AG04449 (cell line): ENCODE results near the gene FOXP1.

ENCODE experiments used
- CTCF ChIA-PET: fragments of 350-600 bp; formaldehyde crosslinking; extraction: SDS; loops from one replicate; lab custom pipeline; 2021; ENCODE audit warnings: antibody characterized with exemption; lab: Yijun Ruan, JAX
- POLR2A ChIA-PET: fragments of 400-600, 350-600 bp; formaldehyde crosslinking; extraction: SDS; loops from one replicate; lab custom pipeline; 2020; ENCODE audit warnings: antibody characterized with exemption, inconsistent platforms; lab: Yijun Ruan, JAX
- DNase-seq: peaks from one replicate; pipeline ENCODE4 v3.0.0-alpha.2; 2010; ENCODE audit warnings: low read depth, low spot score
- H3K4me3 ChIP-seq: 2 replicates; pipeline ENCODE4 v1.5.1; 2011; ENCODE audit warnings: low read depth, mild to moderate bottlenecking, control low read depth, low read length
- CTCF ChIP-seq: IDR thresholded peaks from one replicate; pipeline ENCODE4 v1.5.1; 2011; ENCODE audit warnings: mild to moderate bottlenecking, moderate library complexity, low read length, control low read depth, inconsistent platforms; ENCODE audit not compliant: insufficient read depth; ENCODE audit errors: missing control alignments

FOXP1 gene

GRCh38 chr3:71453319-71453718 is 130.2 kb downstream of the FOXP1 start:
- no peak overlapping the region for H3K4me3 ChIP-seq
- CTCF ChIA-PET, result interaction anchor here (1.0 to 1.8 kb wide), 4 partner anchors 8 to 133 kb away, joined by 3 to 6 read pairs (median 4); no protein-coding TSS in a partner anchor
- POLR2A ChIA-PET, result no interaction called here
- TF ChIP-seq CTCF, result no peak
- DNase-seq, result no peak

GRCh38 chr3:71451812-71452211 is 131.7 kb downstream of the FOXP1 start:
- no peak overlapping the region for H3K4me3 ChIP-seq
- CTCF ChIA-PET, result interaction anchor here (0.9 to 1.8 kb wide), 3 partner anchors 9 to 134 kb away, joined by 3 to 4 read pairs (median 3); no protein-coding TSS in a partner anchor
- POLR2A ChIA-PET, result no interaction called here
- no peak for DNase-seq
- no peak for TF ChIP-seq CTCF

DNA sequence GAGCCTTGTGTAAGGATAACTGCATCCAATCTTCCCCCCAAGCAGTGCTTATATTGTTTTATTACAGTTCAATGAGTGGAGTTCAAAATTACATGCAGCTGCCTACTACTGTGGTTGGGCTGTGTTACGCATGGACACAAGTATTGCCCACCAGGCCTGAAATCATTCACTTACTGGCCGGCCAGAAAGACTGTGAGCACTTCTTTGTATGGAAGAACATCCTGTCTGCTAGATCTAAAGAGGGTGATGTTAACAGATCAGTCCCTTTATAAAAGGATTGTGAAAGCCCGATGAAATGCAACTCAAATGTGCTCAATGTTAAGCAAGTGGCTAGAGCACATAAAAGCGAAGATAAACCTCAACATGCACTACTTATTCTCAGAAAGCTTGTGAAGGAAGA is 132.5 kb downstream of the FOXP1 start:
- no peak overlapping the region for H3K4me3 ChIP-seq
- ChIA-PET POLR2A (no interaction called here), CTCF (no interaction called here)
- no peak for DNase-seq
- TF ChIP-seq CTCF, result no peak

- ChIA-PET POLR2A (no interaction called here), CTCF (no interaction called here)
- H3K4me3 ChIP-seq, result no peak overlapping the region
- TF ChIP-seq CTCF, result no peak
- DNase-seq, result no peak
Measured at GRCh38 chr3:71450162-71450561, 133.4 kb downstream of the FOXP1 start.

DNA sequence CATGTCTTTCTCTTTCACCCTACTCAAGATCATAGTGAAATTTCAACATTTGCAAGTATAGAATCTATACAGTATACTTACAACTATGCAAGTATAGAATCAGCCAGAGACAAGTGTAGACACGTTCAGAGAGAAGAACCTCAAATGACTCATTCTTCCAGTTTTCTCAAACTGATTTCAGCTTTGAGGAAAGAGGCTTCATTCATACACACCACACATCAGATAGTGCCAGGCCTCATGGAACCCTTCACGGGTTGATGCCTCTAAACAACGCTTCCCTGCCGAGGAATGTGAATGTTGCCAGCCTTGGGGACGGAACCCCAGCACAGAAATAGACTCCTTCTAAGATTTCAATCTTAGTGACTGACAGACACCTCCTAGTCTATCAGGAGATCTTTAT is 135.7 kb downstream of the FOXP1 start:
- POLR2A ChIA-PET, result no interaction called here
- TF ChIP-seq CTCF, result no peak
- CTCF ChIA-PET, result no interaction called here
- H3K4me3 ChIP-seq, result no peak overlapping the region
- no peak for DNase-seq

DNA sequence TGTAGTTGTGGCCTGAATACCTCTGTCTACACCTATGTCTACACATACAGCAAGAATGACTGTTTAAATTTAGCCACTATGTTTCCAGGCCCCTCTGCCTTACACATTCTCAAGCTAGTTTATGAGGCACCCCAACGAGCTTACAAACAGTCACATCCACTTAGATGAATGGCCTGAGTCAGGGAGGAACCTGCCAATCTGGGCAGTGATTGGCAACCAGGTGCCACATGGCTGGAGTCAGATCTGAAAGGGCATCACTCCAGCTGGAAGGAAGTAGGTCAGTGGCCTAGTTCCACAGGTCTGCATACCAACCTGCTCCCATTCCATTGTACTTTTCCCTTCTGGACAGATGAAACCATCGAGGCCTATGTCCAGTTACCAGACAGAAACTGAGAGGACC is 136.3 kb downstream of the FOXP1 start:
- no peak overlapping the region for H3K4me3 ChIP-seq
- DNase-seq, result no peak
- TF ChIP-seq CTCF, result no peak
- POLR2A ChIA-PET, result no interaction called here
- CTCF ChIA-PET, result interaction anchor here (0.9 kb wide), 1 partner anchor 234 kb away, joined by 3 read pairs; no protein-coding TSS in a partner anchor
